ENCODE measurements around the gene CNKSR1.

The CNKSR1 gene

GRCh38 chr1:26184086-26184485 lies 6.8 kb downstream of the CNKSR1 start:
- in situ Hi-C loops (cut with MboI; ENCODE audit: low sequenced_read_pairs), result no loop called here

GRCh38 chr1:26184883-26185282 lies 7.6 kb downstream of the CNKSR1 start:
- in situ Hi-C loops (cut with MboI; ENCODE audit: low sequenced_read_pairs), result no loop called here

GRCh38 chr1:26187882-26188281 lies 10.6 kb downstream of the CNKSR1 start:
- in situ Hi-C loops (cut with MboI; ENCODE audit: low sequenced_read_pairs), result no loop called here

- in situ Hi-C loops (cut with MboI; ENCODE audit: low sequenced_read_pairs), result no loop called here
These were observed 11.2 kb downstream of the CNKSR1 start for GRCh38 chr1:26188477-26188876.

- in situ Hi-C loops (cut with MboI; ENCODE audit: low sequenced_read_pairs), result no loop called here
These were observed 12.0 kb downstream of the CNKSR1 start for GRCh38 chr1:26189331-26189730.

GRCh38 chr1:26189751-26190275 lies 12.5 kb downstream of the CNKSR1 start:
- in situ Hi-C loops (cut with MboI; ENCODE audit: low sequenced_read_pairs), result no loop called here

- in situ Hi-C loops (cut with MboI; ENCODE audit: low sequenced_read_pairs), result no loop called here
These were observed 13.2 kb downstream of the CNKSR1 start, which contains the start of gene CATSPER4 for GRCh38 chr1:26190373-26190987. TSS of gene CATSPER4 (plus strand) at chr1:26190602. CDS start at chr1:26190628, 26 bp downstream.

GRCh38 chr1:26191739-26192138 lies 14.4 kb downstream of the CNKSR1 start:
- in situ Hi-C loops (cut with MboI; ENCODE audit: low sequenced_read_pairs), result no loop called here

GRCh38 chr1:26195805-26196204 lies 18.5 kb downstream of the CNKSR1 start:
- in situ Hi-C loops (cut with MboI; ENCODE audit: low sequenced_read_pairs), result no loop called here

- in situ Hi-C loops (cut with MboI; ENCODE audit: low sequenced_read_pairs), result no loop called here
These were observed 20.0 kb downstream of the CNKSR1 start for GRCh38 chr1:26197301-26197700.

- in situ Hi-C loops (cut with MboI; ENCODE audit: low sequenced_read_pairs), result no loop called here
These were observed 20.5 kb downstream of the CNKSR1 start for GRCh38 chr1:26197813-26198212.

GRCh38 chr1:26200413-26200812 lies 23.1 kb downstream of the CNKSR1 start:
- in situ Hi-C loops (cut with MboI; ENCODE audit: low sequenced_read_pairs), result no loop called here

- in situ Hi-C loops (cut with MboI; ENCODE audit: low sequenced_read_pairs), result no loop called here
These were observed 26.5 kb downstream of the CNKSR1 start for GRCh38 chr1:26203642-26204318.

GRCh38 chr1:26210147-26210870 lies 33.0 kb downstream of the CNKSR1 start:
- in situ Hi-C loops (cut with MboI; ENCODE audit: low sequenced_read_pairs), result no loop called here

- in situ Hi-C loops (cut with MboI; ENCODE audit: low sequenced_read_pairs), result no loop called here
These were observed 35.4 kb downstream of the CNKSR1 start for GRCh38 chr1:26212726-26213125.

GRCh38 chr1:26213335-26213905 lies 36.1 kb downstream of the CNKSR1 start:
- in situ Hi-C loops (cut with MboI; ENCODE audit: low sequenced_read_pairs), result no loop called here

GRCh38 chr1:26215246-26215645 lies 38.0 kb downstream of the CNKSR1 start:
- in situ Hi-C loops (cut with MboI; ENCODE audit: low sequenced_read_pairs), result no loop called here

- in situ Hi-C loops (cut with MboI; ENCODE audit: low sequenced_read_pairs), result no loop called here
These were observed 41.7 kb downstream of the CNKSR1 start for GRCh38 chr1:26218906-26219494.

GRCh38 chr1:26220199-26220912 lies 43.1 kb downstream of the CNKSR1 start:
- in situ Hi-C loops (cut with MboI; ENCODE audit: low sequenced_read_pairs), result no loop called here

GRCh38 chr1:26221094-26221493 lies 43.8 kb downstream of the CNKSR1 start:
- in situ Hi-C loops (cut with MboI; ENCODE audit: low sequenced_read_pairs), result no loop called here

Measured in HL-60/S4 treated with phorbol 12-myristate 13-acetate at 8.2 ng/mL for 4 days and 3 days (cell line).